ENCODE results near the gene PGAM5. TPM values are rescaled to one million over a fixed set of nuclear protein-coding genes. Genes with fewer than 3 reads are reported as not detected.

The PGAM5 gene
- total and polyA plus RNA-seq, 10 of the 15 experiments (the other 5 are each of a cell fraction or from before 2014, with no cell fraction given): 8.2 to 90.9 (median 45.3) TPM

DNA sequence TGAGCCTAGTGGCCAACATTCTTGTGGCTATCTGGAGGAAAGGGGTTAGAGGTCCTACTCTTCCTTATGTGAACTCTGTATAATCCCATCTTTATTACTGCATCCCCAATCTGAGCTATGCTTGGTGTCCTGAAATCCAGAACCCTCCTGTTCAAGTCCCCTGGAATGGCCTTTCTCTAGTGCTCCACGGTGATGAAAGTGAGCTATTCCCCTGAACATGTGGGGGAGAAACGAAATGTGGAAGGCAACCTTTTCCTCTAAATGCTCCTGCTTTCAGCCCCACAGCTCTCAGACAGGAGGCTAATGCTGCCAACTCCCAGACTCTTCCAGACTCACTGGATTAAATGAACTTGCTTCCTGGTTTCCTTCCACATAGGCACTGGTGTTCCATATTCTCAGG, 2.5 kb upstream of the PGAM5 start:
- SMC1A ChIA-PET (ENCODE audit: uncharacterized antibody, unreplicated experiment): interaction anchor here (1.3 kb wide), 1 partner anchor 124 kb away, joined by 3 read pairs; no protein-coding TSS in a partner anchor
- TSS peak; percentile 48 for BruUV-seq (replicated peaks)
- CTCF ChIA-PET: interaction anchor here (1.2 kb wide), 1 partner anchor 16 kb away, joined by 3 read pairs; no protein-coding TSS in a partner anchor
- FAIRE-seq (no peak), DNase-seq (ENCODE audit: low read depth, low spot score) (no peak), ATAC-seq (no peak)
- in situ Hi-C loops (cut with MboI): no loop called here
- POLR2A ChIA-PET: interaction anchor here (0.6 kb wide), 1 partner anchor 292 kb away, joined by 3 read pairs; no protein-coding TSS in a partner anchor
- WGBS (ENCODE audit: insufficient coverage, insufficient replicate concordance, low lambda C conversion rate, missing lambda C conversion rate): 100% methylated on average over 2 of the region's 2 CpGs
- Histone ChIP-seq H3K27ac (ENCODE audit: control insufficient read depth, insufficient read depth) (no peak overlapping the region), H3K4me3 (no peak overlapping the region), H3K9ac (ENCODE audit: control insufficient read depth, insufficient read depth, low read length) (no peak overlapping the region), H4K20me1 (ENCODE audit: control insufficient read depth, insufficient read depth) (no peaks in the 10 kb centered on the region; the same call in 1 of the 2 replicates), H3K27me3 (replicated peaks in 1 of 2; ENCODE audit: control insufficient read depth in 2 of 2, insufficient read depth in 2 of 2, low read length in 1 of 2) (no peaks in the 10 kb centered on the region), H3K79me2 (ENCODE audit: control insufficient read depth, insufficient read depth, low read length) (peaks cover 32% of the 10 kb centered on the region), H3K4me1 (ENCODE audit: control insufficient read depth, insufficient read depth, low read length) (no peaks in the 10 kb centered on the region; the same call in 1 of the 2 replicates), H2AFZ (ENCODE audit: control insufficient read depth, low read depth, low read length) (no peak overlapping the region), H3K9me3 (replicated peaks; ENCODE audit: control insufficient read depth, insufficient read depth, low read length) (no peaks in the 10 kb centered on the region), H3K36me3 (ENCODE audit: control insufficient read depth in 2 of 2, insufficient read depth in 2 of 2, low read length in 1 of 2) (peaks cover 3% of the 10 kb centered on the region in 2 experiments; a peak in 2 of 4 replicates), H3K4me2 (ENCODE audit: control insufficient read depth, insufficient read depth) (no peak overlapping the region)
- TF ChIP-seq IKZF2 (IDR thresholded peaks at IDR 0.05) (no peak), TCF3 (IDR thresholded peaks at IDR 0.05; ENCODE audit: borderline replicate concordance, insufficient read depth, low read depth, low read length) (no peak), ZNF274 (IDR thresholded peaks at IDR 0.05; ENCODE audit: insufficient read depth, insufficient read length) (no peak), MEF2B (IDR thresholded peaks at IDR 0.05; ENCODE audit: partially characterized antibody, poor library complexity, severe bottlenecking) (no peak), RB1 (IDR thresholded peaks at IDR 0.05; ENCODE audit: borderline replicate concordance) (no peak), ZZZ3 (IDR thresholded peaks at IDR 0.05; ENCODE audit: control insufficient read depth, insufficient read length, low read depth) (no peak), IRF4 (IDR thresholded peaks at IDR 0.05; ENCODE audit: low read depth, low read length) (no peak), HCFC1 (IDR thresholded peaks at IDR 0.05; ENCODE audit: low read length) (no peak), SP1 (IDR thresholded peaks at IDR 0.05; ENCODE audit: low read depth, low read length) (no peak), CREM (IDR thresholded peaks at IDR 0.05; ENCODE audit: low read depth) (no peak), SMARCA5 (IDR thresholded peaks at IDR 0.05) (no peak), BMI1 (IDR thresholded peaks at IDR 0.05; ENCODE audit: borderline replicate concordance) (no peak)
- TF ChIP-seq, protein P1, sequence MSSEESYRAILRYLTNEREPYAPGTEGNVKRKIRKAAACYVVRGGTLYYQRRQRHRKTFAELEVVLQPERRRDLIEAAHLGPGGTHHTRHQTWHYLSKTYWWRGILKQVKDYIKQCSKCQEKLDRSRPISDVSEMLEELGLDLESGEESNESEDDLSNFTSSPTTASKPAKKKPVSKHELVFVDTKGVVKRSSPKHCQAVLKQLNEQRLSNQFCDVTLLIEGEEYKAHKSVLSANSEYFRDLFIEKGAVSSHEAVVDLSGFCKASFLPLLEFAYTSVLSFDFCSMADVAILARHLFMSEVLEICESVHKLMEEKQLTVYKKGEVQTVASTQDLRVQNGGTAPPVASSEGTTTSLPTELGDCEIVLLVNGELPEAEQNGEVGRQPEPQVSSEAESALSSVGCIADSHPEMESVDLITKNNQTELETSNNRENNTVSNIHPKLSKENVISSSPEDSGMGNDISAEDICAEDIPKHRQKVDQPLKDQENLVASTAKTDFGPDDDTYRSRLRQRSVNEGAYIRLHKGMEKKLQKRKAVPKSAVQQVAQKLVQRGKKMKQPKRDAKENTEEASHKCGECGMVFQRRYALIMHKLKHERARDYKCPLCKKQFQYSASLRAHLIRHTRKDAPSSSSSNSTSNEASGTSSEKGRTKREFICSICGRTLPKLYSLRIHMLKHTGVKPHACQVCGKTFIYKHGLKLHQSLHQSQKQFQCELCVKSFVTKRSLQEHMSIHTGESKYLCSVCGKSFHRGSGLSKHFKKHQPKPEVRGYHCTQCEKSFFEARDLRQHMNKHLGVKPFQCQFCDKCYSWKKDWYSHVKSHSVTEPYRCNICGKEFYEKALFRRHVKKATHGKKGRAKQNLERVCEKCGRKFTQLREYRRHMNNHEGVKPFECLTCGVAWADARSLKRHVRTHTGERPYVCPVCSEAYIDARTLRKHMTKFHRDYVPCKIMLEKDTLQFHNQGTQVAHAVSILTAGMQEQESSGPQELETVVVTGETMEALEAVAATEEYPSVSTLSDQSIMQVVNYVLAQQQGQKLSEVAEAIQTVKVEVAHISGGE (CRISPR knock-in tag; IDR thresholded peaks at IDR 0.05): no peak
- TF ChIP-seq, protein P2, sequence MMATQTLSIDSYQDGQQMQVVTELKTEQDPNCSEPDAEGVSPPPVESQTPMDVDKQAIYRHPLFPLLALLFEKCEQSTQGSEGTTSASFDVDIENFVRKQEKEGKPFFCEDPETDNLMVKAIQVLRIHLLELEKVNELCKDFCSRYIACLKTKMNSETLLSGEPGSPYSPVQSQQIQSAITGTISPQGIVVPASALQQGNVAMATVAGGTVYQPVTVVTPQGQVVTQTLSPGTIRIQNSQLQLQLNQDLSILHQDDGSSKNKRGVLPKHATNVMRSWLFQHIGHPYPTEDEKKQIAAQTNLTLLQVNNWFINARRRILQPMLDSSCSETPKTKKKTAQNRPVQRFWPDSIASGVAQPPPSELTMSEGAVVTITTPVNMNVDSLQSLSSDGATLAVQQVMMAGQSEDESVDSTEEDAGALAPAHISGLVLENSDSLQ (IDR thresholded peaks at IDR 0.05): no peak
- TF ChIP-seq, protein P3, sequence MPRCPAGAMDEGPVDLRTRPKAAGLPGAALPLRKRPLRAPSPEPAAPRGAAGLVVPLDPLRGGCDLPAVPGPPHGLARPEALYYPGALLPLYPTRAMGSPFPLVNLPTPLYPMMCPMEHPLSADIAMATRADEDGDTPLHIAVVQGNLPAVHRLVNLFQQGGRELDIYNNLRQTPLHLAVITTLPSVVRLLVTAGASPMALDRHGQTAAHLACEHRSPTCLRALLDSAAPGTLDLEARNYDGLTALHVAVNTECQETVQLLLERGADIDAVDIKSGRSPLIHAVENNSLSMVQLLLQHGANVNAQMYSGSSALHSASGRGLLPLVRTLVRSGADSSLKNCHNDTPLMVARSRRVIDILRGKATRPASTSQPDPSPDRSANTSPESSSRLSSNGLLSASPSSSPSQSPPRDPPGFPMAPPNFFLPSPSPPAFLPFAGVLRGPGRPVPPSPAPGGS (IDR thresholded peaks at IDR 0.05; ENCODE audit: borderline replicate concordance, insufficient read depth, low read depth, low read length, poor library complexity, severe bottlenecking): no peak
- RAD21 ChIA-PET (ENCODE audit: unreplicated experiment): interaction anchor here (0.6 kb wide), 1 partner anchor 430 kb away, joined by 3 read pairs; no protein-coding TSS in a partner anchor
- intact Hi-C loops (cut with micrococcal nuclease; ENCODE audit: unreplicated experiment): no loop called here

Data from GM12878 (cell line).